K562 (cell line): ENCODE data around the gene FAM98C. TPM values are rescaled to one million over a fixed set of nuclear protein-coding genes. Genes with fewer than 3 reads are reported as not detected.

Experiments used
- CBFB ChIP-seq: sonication (generic); formaldehyde crosslinking; IDR thresholded peaks from 2 replicates; pipeline ENCODE4 v1.4.0; 2020; ENCODE audit warnings: mild to moderate bottlenecking, missing genetic modification reagents
- GABPA ChIP-seq: fragments of 200-800 bp; sonication (Bioruptor generic); conservative IDR thresholded peaks from 2 replicates; pipeline ENCODE4 v1.6.1; 2016; ENCODE audit warnings: low read depth, missing genetic modification characterization, missing compliant biosample characterization
- HNRNPLL ChIP-seq: fragments of 200-400 bp; formaldehyde crosslinking; IDR thresholded peaks from 2 replicates; pipeline ENCODE4 v1.6.1; 2017; ENCODE audit warnings: low read length, low read depth, mild to moderate bottlenecking; ENCODE audit not compliant: poor library complexity, severe bottlenecking
- KLF6 ChIP-seq: fragments of 250-450 bp; sonication (Bioruptor Pico); IDR thresholded peaks from 2 replicates; pipeline ENCODE4 v1.4.0; 2020; ENCODE audit warnings: mild to moderate bottlenecking, moderate library complexity, borderline replicate concordance
- MITF ChIP-seq: IDR thresholded peaks from 2 replicates; pipeline ENCODE4 v1.6.1; 2014; ENCODE audit warnings: antibody characterized with exemption
- MXI1 ChIP-seq: IDR thresholded peaks from 2 replicates; pipeline ENCODE4 v1.6.1; 2011; ENCODE audit warnings: low read depth, mild to moderate bottlenecking, improper control_type of control experiment, low read length
- NCOA6 ChIP-seq: fragments of 450-650 bp; IDR thresholded peaks from 2 replicates; pipeline ENCODE4 v1.6.1; 2017; ENCODE audit warnings: mild to moderate bottlenecking
- SP2 ChIP-seq: IDR thresholded peaks from 2 replicates; pipeline ENCODE4 v1.6.1; 2011; ENCODE audit warnings: mild to moderate bottlenecking, low read depth, low read length, moderate library complexity; ENCODE audit not compliant: poor library complexity, severe bottlenecking; ENCODE audit errors: extremely low read depth
- ZBTB40 ChIP-seq, 2 experiments: fragments of 450-650 bp in 1 of 2; sonication (generic) in 1 of 2; formaldehyde crosslinking in 1 of 2; IDR thresholded peaks; 2 replicates each; pipeline versions ENCODE4 v1.7.1 to v1.9.0; 2016 to 2022; ENCODE audit warnings: inconsistent platforms in 1 of 2, mild to moderate bottlenecking in 1 of 2, missing genetic modification reagents in 1 of 2
- ZFX ChIP-seq: sonication (generic); formaldehyde crosslinking; IDR thresholded peaks from 2 replicates; pipeline ENCODE4 v1.8.0; 2022; ENCODE audit warnings: mild to moderate bottlenecking, missing genetic modification reagents, moderate library complexity
- polyA plus RNA-seq, 8 experiments: library from polyadenylated mRNA; depleted of rRNA in 4 of 8; stranded (reverse) in 5 of 8; unstranded in 3 of 8; fragments of >200 nt; fragmentation: Nextera tagmentation in 2 of 8; fragmentation: Illumina TruSeq in 1 of 8; extraction: Ambion mirVana in 2 of 8; extraction: Trizol in 1 of 8; gene quantifications; 2 replicates each; pipeline versions ENCODE4 v1.2.1 to v1.2.3, GENCODE V29; 2011 to 2014; ENCODE audit warnings: inconsistent platforms in 1 of 8, missing spikeins in 1 of 8
- total RNA-seq, 7 experiments: library from RNA; depleted of rRNA in 6 of 7; stranded (reverse); fragments of >200 nt in 6 of 7; fragmentation: Illumina TruSeq in 2 of 7; extraction: Trizol in 2 of 7; gene quantifications; 2 replicates each; pipeline versions ENCODE4 v1.2.1 to v1.2.3, GENCODE V29; 2011 to 2021; ENCODE audit warnings: low replicate concordance in 1 of 7
- TF ChIP-seq, protein P1 (sequence below): fragments of 200-400 bp; formaldehyde crosslinking; IDR thresholded peaks from 2 replicates; pipeline ENCODE4 v1.6.1; 2017; ENCODE audit warnings: mild to moderate bottlenecking, low read depth, low read length, moderate library complexity
- TF ChIP-seq, protein P2 (sequence below): sonication (generic); formaldehyde crosslinking; IDR thresholded peaks from 2 replicates; pipeline ENCODE4 v1.9.0; 2022; ENCODE audit warnings: mild to moderate bottlenecking, missing genetic modification reagents

FAM98C gene
- total and polyA plus RNA-seq, 9 of the 15 experiments (the other 6 are each of a cell fraction or from before 2014, with no cell fraction given): 1.7 to 43.8 (median 13.7) TPM

- TF ChIP-seq KLF6: 0 out of 2 replicates have a peak, but pooled peaks have one; percentile 11
- 0 out of 2 replicates have a peak, but pooled peaks have one; percentile 33 for TF ChIP-seq ZFX (CRISPR knock-in tag)
- TF ChIP-seq ZBTB40 (IDR thresholded peaks at IDR 0.05): peak; percentile 78
- TF ChIP-seq ZBTB40 (CRISPR knock-in tag; IDR thresholded peaks at IDR 0.05): no peak
- TF ChIP-seq NCOA6: no peak; the same call in 1 of the 2 replicates
- 0 out of 2 replicates have a peak, but pooled peaks have one; percentile 31 for TF ChIP-seq CBFB (CRISPR knock-in tag)
- no peak; the same call in 1 of the 2 replicates for TF ChIP-seq MXI1
- TF ChIP-seq SP2: no peak
- TF ChIP-seq GABPA (tag): peak; percentile 69
- TF ChIP-seq MITF: no peak
- peak; percentile 62 for TF ChIP-seq HNRNPLL
- TF ChIP-seq, protein P1, sequence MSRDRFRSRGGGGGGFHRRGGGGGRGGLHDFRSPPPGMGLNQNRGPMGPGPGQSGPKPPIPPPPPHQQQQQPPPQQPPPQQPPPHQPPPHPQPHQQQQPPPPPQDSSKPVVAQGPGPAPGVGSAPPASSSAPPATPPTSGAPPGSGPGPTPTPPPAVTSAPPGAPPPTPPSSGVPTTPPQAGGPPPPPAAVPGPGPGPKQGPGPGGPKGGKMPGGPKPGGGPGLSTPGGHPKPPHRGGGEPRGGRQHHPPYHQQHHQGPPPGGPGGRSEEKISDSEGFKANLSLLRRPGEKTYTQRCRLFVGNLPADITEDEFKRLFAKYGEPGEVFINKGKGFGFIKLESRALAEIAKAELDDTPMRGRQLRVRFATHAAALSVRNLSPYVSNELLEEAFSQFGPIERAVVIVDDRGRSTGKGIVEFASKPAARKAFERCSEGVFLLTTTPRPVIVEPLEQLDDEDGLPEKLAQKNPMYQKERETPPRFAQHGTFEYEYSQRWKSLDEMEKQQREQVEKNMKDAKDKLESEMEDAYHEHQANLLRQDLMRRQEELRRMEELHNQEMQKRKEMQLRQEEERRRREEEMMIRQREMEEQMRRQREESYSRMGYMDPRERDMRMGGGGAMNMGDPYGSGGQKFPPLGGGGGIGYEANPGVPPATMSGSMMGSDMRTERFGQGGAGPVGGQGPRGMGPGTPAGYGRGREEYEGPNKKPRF: no peak
- TF ChIP-seq, protein P2, sequence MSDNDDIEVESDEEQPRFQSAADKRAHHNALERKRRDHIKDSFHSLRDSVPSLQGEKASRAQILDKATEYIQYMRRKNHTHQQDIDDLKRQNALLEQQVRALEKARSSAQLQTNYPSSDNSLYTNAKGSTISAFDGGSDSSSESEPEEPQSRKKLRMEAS (CRISPR knock-in tag): peak; percentile 33; the same call in 1 of the 2 replicates
Measured at GRCh38 chr19:38417544-38418506, 14.9 kb downstream of the FAM98C start (continued).
